Activated CD4-positive, alpha-beta T cell treated with anti-CD3 and anti-CD28 coated beads, Interleukin-2, amount 50 U/mL, for 16 hours (primary cell): ENCODE data around the gene USF2.
"Not testable (repeated sequence)": the region's sequence is repeated elsewhere in the genome, so short reads cannot be mapped to it uniquely, and the experiment has no call there.

Experiments used
- DNase-seq: peaks from one replicate; pipeline ENCODE4 v3.0.0-alpha.2; 2020

USF2 gene

DNA sequence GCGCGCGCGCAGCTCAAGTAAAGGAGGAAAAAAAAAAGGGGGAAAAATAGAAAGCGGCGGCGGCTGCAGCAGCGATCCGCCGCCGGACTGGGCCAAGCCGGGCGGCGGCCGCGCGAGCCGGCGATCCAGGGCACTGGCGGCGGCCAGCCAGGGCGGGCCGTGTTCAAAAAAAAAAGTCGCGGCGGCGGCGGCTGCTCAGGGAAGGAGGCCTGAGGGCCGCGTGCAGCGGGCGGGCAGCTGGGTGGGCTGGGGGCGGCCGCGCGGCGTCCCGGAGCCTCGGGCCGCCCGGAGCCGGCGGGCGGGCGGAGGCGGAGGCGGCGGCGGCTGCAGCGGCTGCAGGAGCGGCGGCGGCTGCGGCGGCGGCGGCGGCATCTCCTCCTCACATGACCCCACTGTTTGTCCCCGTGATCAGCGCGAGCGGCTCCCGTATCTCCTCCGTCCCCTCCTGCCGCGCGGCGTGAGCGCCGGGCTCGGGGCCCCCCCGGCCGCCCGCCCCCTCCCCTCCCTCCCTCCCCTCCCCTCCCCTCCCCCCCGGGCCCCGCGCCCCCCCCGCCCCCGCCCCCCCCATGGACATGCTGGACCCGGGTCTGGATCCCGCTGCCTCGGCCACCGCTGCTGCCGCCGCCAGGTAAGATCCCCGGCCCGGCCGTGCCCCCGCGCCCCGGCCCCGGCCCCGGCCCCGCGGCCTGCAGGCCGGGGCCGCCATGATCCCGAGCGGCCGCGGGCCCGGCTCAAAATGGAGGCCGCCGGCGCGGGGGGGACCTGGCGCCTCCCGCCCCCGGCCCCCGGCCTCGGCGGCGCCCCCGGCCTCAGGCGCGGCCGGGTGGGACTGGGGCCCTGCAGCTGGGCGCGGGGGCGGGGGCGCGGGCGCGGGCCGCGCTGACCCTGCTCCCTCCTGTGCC, at the start of gene USF2:
Gene USF2, plus strand, starts transcription at position 427 of the 902 bp plus-strand sequence. Its CDS starts 140 bp downstream, at position 567.
- DNase-seq, result peak; percentile 66

GRCh38 chr19:35219008-35219407, 49.8 kb upstream of the USF2 start:
- DNase-seq, result no peak

GRCh38 chr19:35220315-35220921, 48.3 kb upstream of the USF2 start:
- DNase-seq, result no peak

DNA sequence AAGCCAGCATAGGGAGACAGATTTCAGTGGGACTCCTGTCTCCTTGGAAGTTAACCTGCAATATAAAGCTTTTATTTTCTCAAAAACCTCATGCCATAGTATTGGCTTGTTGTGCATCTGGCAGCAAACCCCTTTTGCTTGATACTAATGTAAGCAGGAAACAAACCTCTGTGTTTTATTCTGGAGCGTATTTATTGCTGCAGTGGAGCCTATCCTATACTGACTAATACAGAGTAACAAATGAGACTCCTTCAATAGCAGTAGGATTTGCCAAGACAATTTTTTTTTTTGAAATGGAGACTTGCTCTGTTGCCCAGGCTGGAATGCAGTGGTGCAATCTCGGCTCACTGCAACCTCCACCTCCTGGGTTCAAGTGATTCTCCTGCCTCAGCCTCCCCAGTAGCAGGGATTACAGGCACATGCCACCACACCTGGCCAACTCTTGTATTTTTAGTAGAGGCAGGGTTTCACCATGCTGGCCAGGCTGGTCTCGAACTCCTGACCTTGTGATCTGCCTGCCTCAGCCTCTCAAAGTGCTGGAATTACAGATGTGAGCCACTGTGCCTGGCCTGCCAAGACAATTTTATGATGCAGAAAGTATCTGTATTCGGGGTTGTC, 47.7 kb upstream of the USF2 start:
- not testable (repeated sequence) for DNase-seq

DNA sequence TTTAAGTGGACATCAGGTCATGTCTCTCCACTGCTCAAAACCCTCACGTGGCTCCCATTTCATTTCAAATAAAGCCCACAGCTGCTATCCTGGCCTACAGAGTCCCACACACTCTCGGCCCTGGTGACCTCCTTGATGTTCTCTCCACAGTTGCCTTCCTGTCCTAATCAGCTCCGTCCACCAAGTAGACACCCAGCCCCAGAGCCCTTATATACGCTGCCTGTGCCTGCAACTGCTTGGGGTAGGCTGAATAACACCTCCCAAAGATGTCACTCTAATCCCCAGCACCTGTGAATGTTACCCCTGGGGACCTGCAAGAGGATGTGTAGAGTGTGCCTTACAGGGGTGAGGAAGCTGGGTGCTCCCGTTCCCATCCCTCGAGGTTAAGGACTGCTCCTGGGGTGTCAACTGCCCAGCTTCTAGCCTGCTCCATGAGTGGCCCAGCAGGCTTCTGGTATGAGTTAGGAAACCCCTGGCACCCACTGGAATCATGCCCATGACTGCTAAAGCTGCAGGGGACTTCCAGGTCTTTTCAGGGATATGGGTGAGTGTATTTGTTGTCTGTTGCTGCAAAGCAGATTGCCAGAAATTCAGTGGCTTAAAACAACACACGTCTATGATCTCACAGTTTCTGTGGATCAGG, 46.3 kb upstream of the USF2 start:
- DNase-seq, result no peak

DNA sequence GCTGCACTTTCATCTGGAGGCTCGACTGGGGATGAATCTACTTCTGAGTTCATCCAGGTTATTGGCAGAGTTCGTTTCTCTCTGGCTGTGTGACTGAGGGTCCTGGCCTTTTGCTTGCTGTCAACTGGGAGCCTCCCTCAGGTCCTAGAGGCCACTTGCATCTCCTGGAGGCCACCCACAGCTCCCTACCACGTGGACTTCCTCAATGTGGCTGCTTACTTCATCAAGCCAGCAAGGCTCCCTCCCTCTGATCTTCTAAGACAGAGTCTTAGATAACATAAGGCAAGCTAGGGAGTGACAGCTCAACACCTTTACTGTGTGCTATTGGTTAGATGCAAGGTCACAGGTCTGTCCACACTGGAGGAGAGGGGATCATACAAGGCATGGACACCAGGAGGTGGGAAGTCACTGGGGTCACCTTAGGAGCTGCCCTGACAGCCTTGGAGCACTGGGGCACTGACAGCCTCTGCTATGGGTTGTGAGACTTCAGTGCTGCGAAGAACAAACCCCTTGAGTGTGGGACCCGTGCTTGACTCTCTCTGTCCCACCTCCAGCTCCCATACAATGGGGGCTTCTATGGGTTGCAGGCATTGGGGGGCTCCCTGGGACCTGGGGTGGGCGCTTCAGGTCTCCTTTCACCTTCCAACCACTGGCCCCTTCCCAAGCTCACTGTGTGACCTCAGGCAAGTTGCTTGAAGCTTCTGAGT, 45.5 kb upstream of the USF2 start:
- no peak for DNase-seq

GRCh38 chr19:35223862-35224505, 44.8 kb upstream of the USF2 start:
- no peak for DNase-seq

- no peak for DNase-seq
These were observed 43.8 kb upstream of the USF2 start for GRCh38 chr19:35224681-35225571.

DNA sequence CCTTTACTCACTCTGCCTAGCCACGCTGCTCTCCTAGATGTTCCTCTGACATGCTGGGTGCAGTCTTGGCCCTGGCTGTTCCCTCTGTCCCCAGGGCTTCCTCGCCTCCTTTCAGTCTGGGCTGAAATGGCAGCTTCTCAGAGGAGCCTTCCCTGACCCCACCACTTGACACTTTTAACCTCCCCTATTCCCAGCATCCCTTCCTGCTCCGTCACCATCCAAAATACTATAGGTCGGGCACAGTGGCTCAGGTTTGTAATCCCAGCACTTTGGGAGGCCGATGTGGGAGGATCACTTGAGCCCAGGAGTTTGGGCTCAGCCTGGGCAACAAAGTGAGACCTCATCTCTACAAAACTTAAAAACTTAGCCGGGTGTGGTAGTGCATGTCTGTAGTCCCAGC, 42.8 kb upstream of the USF2 start:
- no peak for DNase-seq

GRCh38 chr19:35226748-35227147, 42.0 kb upstream of the USF2 start:
- DNase-seq, result no peak

GRCh38 chr19:35228177-35228930, 40.4 kb upstream of the USF2 start, which contains the start of gene FAM187B:
TSS of gene FAM187B (minus strand) at chr19:35228739. CDS start at chr19:35228680, 59 bp downstream.
- no peak for DNase-seq

DNA sequence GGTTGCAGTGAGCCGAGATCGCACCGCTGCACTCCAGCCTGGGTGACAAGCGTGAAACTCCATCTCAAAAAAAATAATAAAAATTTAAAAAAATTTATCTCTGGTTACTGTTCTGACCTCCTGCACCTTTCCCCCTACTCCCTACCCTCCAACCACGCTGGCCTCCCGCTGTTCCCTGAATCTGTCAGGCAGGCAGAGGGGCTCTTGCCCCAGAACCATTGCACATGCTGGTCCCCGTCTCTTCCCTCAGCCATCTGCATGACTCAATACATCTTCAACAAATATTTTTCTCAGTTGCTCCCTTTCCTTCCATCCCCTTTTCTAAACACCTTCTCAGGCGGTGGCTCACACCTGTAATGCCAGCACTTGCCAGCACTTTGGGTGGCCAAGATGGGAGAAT, 39.2 kb upstream of the USF2 start:
- no peak for DNase-seq

DNA sequence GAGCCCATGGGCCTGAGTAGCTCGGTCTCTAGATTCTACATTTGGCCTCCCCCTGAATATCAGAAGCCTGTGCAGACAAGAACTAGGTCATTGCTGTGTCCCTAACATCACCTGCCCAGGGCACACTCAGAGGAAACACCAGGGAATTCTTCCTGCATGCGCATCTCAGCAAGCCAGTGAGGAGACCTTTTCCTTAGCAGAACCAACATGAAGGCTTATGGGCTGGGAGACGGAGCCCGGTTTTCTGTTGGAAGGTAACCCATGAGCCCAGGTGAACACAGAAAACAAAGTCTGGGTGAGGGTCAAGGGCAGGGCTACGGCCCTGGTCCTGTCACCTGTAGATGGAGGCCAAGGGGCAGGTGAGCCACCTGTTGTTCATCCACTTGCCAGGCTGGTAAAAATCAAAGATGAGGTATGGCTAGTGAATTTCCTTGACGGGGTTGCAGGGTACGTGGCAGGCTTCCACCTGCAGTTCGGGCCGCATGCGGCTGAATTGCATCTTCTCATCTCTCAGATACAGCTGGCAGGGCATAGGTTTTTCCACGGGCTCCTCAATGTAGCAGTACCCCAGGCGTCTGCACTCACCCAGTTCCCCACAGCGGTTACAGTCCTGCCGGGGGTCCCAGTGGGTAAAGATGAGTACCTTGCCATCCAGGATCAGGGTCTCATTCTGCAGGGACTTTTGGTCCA, 36.7 kb upstream of the USF2 start:
- no peak for DNase-seq

DNA sequence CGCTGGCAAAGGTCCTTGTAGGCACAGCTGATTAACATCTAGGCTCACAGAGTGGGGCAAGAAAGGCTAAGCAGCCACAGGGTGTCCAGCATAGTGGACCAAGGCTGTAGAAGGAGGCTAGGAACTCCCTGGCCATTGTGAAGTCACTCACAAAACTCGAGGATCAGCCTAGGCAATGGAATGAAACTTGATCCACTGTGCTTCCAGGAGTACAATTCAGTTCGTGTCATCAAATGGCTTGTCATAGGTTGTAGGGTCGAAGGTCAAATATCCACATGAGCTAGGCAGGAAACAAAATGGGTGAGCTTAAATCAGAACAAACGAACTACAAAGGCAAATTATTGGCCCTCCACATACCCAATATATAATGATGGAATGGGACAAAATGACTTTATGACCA, 35.9 kb upstream of the USF2 start:
- DNase-seq, result no peak

DNA sequence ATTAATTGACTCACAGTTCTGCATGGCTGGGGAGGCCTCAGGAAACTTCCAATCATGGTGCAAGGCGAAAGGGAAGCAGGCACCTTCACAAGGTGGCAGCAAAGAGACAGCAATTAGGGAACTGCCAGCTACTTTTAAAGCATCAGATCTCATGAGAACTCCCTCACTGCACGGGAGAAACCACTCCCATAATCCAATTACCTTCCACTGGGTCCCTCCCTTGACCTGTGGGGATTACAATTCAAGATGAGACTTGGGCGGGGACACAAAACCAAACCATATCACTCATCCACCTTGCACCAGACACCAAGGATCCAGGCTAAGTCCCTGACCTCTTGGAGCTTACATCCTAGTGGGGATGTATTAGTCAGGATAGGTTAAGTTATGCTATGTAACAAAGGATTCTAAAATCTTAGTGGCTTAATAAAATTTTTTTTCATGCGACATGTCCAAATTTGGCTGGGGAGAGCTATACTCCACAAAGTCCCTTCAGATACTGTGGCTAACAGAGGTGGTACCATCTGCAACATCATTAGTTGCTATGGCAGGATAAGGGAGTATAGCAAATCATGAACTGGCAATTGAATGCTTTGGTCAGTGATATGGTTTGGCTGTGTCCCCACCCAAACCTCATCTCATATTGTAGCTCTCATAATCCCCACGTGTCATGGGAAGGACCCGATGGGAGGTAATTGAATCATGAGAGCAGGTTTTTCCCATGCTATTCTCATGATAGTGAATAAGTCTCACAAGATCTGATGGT, 31.9 kb upstream of the USF2 start:
- DNase-seq, result no peak

- not testable (repeated sequence) for DNase-seq
These were observed 29.2 kb upstream of the USF2 start for GRCh38 chr19:35239597-35239996.

- no peak for DNase-seq
These were observed 28.4 kb upstream of the USF2 start for GRCh38 chr19:35240327-35240726.

- DNase-seq, result no peak
These were observed 27.3 kb upstream of the USF2 start for GRCh38 chr19:35241417-35241816.
